Osteocyte (in vitro differentiated cells): ENCODE measurements around the gene MYOD1. TPM values are rescaled to one million over a fixed set of nuclear protein-coding genes. Genes with fewer than 3 reads are reported as not detected.

Source experiments
- DNase-seq: peaks from one replicate; pipeline ENCODE4 v3.0.0; 2021; ENCODE audit warnings: mixed read lengths; ENCODE audit not compliant: unreplicated experiment; ENCODE audit errors: extremely low spot score
- H3K27ac Mint-ChIP-seq: one replicate; pipeline ENCODE4 v1.8.0; 2021; ENCODE audit warnings: mild to moderate bottlenecking, mixed read lengths; ENCODE audit not compliant: unreplicated experiment
- H3K27me3 Mint-ChIP-seq: one replicate; pipeline ENCODE4 v1.8.0; 2021; ENCODE audit warnings: mixed read lengths; ENCODE audit not compliant: unreplicated experiment
- H3K36me3 Mint-ChIP-seq: one replicate; pipeline ENCODE4 v1.8.0; 2021; ENCODE audit warnings: mixed read lengths; ENCODE audit not compliant: unreplicated experiment
- H3K4me1 Mint-ChIP-seq: one replicate; pipeline ENCODE4 v1.8.0; 2021; ENCODE audit warnings: mixed read lengths; ENCODE audit not compliant: unreplicated experiment
- H3K4me3 Mint-ChIP-seq: one replicate; pipeline ENCODE4 v1.8.0; 2021; ENCODE audit warnings: mild to moderate bottlenecking, moderate library complexity, mixed read lengths; ENCODE audit not compliant: unreplicated experiment
- H3K9me3 Mint-ChIP-seq: one replicate; pipeline ENCODE4 v1.8.0; 2021; ENCODE audit warnings: mixed read lengths; ENCODE audit not compliant: unreplicated experiment
- CTCF ChIP-seq: fragments of 200-600 bp; sonication (generic); IDR thresholded peaks from 2 replicates; pipeline ENCODE4 v1.5.0; 2021; ENCODE audit warnings: antibody characterized with exemption, mild to moderate bottlenecking, moderate library complexity
- total RNA-seq: library from RNA; stranded (reverse); gene quantifications from 2 replicates; pipeline ENCODE4 v1.2.1, GENCODE V29; 2021

Gene MYOD1
- total RNA-seq, 1 donor from 2014 or later, result not detected

DNA sequence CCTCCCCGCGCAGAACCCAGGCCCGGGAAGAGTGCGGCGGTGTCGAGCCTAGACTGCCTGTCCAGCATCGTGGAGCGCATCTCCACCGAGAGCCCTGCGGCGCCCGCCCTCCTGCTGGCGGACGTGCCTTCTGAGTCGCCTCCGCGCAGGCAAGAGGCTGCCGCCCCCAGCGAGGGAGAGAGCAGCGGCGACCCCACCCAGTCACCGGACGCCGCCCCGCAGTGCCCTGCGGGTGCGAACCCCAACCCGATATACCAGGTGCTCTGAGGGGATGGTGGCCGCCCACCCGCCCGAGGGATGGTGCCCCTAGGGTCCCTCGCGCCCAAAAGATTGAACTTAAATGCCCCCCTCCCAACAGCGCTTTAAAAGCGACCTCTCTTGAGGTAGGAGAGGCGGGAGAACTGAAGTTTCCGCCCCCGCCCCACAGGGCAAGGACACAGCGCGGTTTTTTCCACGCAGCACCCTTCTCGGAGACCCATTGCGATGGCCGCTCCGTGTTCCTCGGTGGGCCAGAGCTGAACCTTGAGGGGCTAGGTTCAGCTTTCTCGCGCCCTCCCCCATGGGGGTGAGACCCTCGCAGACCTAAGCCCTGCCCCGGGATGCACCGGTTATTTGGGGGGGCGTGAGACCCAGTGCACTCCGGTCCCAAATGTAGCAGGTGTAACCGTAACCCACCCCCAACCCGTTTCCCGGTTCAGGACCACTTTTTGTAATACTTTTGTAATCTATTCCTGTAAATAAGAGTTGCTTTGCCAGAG, 2.0 kb downstream of the MYOD1 start:
- no peaks in the 10 kb centered on the region for H3K9me3 Mint-ChIP-seq
- TF ChIP-seq CTCF, result no peak
- no peak overlapping the region for H3K27ac Mint-ChIP-seq
- H3K4me3 Mint-ChIP-seq, result no peak overlapping the region
- DNase-seq, result no peak
- H3K27me3 Mint-ChIP-seq, result peaks cover 59% of the 10 kb centered on the region
- H3K36me3 Mint-ChIP-seq, result no peaks in the 10 kb centered on the region
- H3K4me1 Mint-ChIP-seq, result peaks cover 8% of the 10 kb centered on the region

DNA sequence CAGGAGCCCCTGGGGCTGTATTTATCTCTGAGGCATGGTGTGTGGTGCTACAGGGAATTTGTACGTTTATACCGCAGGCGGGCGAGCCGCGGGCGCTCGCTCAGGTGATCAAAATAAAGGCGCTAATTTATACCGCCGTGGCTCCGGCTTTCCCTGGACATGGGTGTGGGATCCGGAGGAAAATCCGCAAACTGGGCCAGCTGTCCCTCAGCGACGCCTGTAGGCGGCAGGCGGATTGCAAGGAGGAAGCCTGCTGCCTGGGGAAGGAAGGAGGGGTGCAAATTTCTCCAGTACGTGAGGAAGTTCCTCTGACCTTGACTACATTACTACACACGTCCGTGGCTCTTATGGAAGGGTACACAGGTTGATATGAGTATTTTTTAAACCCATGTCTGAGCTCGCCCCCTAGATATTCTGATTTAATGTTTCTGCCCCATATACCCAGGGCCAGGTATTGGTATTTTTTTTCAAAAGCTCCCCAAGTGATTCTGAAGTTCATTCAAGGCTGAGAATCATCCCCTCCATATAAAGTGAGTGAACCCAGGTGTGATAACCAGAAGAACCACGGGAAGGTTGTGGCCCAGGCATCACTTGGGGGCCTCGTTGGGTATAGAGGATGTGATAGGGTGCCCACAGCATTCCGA, 2.8 kb downstream of the MYOD1 start:
- Mint-ChIP-seq H3K4me3 (no peak overlapping the region), H3K9me3 (no peaks in the 10 kb centered on the region), H3K27ac (no peak overlapping the region), H3K36me3 (no peaks in the 10 kb centered on the region), H3K4me1 (peaks cover 8% of the 10 kb centered on the region), H3K27me3 (peaks cover 63% of the 10 kb centered on the region)
- TF ChIP-seq CTCF, result peak; percentile 36
- DNase-seq, result no peak

DNA sequence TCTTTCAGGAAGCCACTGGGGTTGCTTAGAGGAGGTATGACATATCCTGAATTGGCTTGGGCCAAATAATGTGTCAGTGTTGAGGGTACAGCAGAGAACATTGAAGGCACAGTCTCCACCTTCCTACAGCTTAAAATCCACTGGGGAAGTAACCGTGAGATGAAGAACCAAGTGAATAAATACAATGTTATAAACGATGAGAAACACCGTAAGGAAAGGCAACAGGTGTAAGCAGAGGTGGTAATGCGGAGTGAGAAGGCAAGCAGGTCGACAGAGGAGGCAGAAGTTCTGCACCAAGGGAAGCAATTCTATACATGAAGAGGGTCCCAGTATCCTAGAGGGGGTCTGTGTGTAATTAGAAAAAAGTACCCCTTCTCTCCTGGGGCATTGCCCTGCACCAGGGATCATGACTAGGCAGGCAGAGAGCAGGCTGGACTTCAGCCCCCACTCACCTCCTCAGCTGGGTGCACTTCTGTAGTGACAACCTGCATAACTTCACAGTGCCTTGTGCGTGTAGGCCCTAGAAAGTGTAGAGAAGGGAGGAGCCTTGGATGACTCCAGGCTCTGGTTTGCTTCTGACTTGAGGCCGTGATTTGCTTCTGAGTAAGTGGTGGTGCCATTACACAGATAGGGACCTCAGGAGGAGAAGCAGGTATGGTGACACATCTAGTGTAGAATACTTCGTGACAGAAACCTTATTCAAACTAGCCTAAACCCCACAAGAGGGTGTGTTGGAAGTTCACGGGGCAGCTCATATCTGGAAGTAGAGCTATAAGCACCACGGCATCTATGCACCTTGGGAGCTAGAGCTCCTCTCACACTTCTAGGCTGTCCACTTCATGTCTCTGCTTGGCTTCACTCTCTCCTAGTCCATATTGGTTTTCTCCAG, 4.9 kb downstream of the MYOD1 start:
- peaks cover 71% of the 10 kb centered on the region for H3K27me3 Mint-ChIP-seq

GRCh38 chr11:17725174-17725573, 5.8 kb downstream of the MYOD1 start:
- peaks cover 71% of the 10 kb centered on the region for H3K27me3 Mint-ChIP-seq
- no peak for TF ChIP-seq CTCF
- no peak for DNase-seq

More for the DNA sequence above, 4.9 kb downstream of the MYOD1 start:
- no peaks in the 10 kb centered on the region for H3K36me3 Mint-ChIP-seq
- peaks cover 6% of the 10 kb centered on the region for H3K4me1 Mint-ChIP-seq
- no peak for TF ChIP-seq CTCF
- no peak for DNase-seq
- H3K27ac Mint-ChIP-seq, result no peak overlapping the region
- no peaks in the 10 kb centered on the region for H3K9me3 Mint-ChIP-seq
- no peak overlapping the region for H3K4me3 Mint-ChIP-seq

DNA sequence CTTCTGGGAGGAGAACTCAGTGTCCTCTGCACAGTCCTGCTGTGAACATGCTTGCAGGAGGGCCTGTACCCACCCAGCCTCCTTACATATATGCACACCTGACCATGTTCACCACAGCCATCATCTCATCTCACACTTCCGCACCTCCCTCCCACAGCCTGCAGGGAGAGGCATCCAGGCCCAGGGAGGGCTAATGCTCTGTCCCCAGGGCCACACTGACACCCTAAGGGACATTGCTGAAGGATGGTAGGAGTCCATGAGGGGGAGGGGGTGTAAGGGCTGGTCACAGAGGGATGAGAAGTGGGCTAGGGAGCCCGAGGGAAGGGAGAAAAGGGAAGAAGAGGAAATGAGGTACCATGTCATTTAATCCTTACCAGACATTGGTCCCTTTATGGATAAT, 10.8 kb downstream of the MYOD1 start:
- Mint-ChIP-seq H3K36me3 (no peaks in the 10 kb centered on the region), H3K27ac (no peak overlapping the region), H3K9me3 (no peaks in the 10 kb centered on the region), H3K4me1 (peaks cover 5% of the 10 kb centered on the region), H3K4me3 (no peak overlapping the region), H3K27me3 (peaks cover 42% of the 10 kb centered on the region)
- no peak for TF ChIP-seq CTCF
- DNase-seq, result no peak

More at GRCh38 chr11:17725174-17725573, 5.8 kb downstream of the MYOD1 start:
- no peak overlapping the region for H3K4me3 Mint-ChIP-seq
- peaks cover 6% of the 10 kb centered on the region for H3K4me1 Mint-ChIP-seq
- H3K27ac Mint-ChIP-seq, result no peak overlapping the region
- no peaks in the 10 kb centered on the region for H3K9me3 Mint-ChIP-seq
- H3K36me3 Mint-ChIP-seq, result no peaks in the 10 kb centered on the region
